GM18502 (cell line): Measurements from ENCODE around the gene MRTFA.
"Not testable (repeated sequence)": the region's sequence is repeated elsewhere in the genome, so short reads cannot be mapped to it uniquely, and the experiment has no call there.

Experiments used
- ATAC-seq: cut with Tn5 transposase; IDR thresholded peaks from one replicate; pipeline ENCODE4 v1.9.1; 2021; ENCODE audit warnings: mild to moderate bottlenecking; ENCODE audit not compliant: unreplicated experiment, poor library complexity

The MRTFA gene

DNA sequence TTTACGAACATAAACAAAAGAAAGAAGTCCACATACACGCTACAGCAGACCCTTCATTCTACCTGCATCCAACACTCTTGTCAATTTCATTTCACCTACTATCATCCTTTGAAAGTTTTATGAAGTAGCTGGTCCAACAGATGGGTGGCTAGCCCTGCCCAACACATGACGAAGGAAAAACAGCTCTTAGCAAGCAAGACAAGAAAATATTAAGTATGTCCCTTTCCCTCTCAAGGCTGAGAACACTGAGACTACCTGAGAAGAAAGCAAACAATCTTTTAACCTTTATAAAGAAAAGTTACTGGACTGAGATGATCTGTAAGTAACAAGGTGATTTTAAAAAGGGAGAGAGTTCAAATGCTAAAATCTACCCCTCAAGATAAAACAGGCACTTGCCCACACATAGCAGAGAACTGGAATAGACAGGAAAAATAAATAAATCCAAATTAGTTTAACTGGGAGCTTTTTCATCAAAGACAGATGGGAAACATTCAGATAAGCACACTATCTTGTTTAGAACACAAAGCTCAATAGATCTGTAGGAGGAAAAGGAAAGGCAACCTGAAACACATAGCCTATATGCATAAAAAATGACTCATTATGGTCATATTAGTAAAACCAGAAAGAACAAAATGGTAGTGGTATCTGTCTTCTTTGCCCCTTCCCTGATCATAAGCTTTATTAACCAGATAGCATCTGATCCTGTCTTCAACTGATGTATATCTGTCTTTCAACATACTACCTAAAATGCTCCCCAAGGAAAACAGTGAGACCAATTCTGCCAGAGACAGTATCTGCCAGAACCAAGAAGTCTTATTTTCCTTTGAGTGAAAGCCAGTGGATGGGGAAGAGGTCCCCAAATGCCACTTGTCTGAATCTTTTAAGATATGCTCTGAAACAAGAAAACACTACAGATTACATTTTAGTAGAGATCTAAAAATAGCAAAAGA lies 104.3 kb downstream of the MRTFA start:
- no peak for ATAC-seq

DNA sequence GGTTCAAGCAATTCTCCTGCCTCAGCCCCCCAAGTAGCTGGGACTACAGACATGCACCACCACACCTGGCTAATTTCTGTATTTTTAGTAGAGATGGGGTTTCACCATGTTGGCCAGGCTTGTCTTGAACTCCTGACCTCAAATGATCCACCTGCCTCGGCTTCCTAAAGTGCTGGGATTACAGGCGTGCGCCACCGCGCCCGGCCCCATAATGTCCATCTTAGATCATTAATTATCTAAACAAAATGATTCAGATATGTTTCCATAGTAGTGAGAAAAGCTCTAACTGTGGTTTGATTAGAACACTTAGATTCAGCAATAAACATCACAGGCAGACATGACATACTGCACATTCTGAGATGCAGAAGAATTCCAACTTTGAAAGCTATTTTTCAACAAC lies 106.1 kb downstream of the MRTFA start:
- not testable (repeated sequence) for ATAC-seq

DNA sequence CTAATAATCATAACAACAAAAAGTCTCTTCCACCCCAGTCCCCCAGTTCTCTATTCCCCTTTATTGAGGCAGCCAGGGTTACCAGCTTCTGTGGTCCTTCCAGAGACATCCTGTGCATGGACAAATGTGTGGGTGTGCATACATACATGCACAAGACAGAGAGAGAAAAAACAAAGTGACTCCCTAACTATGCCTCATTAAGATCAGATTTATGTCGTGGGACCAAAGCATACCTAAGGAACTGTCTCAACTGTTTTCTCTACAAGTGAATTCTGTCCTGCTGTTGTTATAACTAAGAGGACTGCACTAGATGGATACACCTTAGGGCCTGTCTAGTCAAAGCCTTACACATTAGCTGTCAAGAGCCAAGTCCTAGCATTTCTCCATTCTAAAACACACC lies 106.7 kb downstream of the MRTFA start:
- no peak for ATAC-seq

DNA sequence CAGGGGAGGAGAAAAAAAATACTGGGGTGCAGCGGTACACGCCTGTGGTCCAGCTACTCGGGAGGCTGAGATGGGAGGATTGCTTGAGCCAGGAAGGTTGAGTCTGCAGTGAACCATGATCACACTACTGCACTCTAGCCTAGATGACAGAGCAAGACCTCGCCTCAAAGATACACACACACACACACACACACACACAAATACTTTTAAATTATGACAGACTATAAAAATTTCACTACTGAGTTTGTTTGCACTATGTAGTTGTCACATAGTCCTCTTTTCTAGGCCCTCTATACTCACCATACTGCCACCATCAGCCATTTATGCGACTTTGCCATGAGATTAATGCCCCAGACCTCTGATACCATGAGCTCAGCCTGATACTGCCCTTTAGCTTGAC lies 109.6 kb downstream of the MRTFA start:
- no peak for ATAC-seq

DNA sequence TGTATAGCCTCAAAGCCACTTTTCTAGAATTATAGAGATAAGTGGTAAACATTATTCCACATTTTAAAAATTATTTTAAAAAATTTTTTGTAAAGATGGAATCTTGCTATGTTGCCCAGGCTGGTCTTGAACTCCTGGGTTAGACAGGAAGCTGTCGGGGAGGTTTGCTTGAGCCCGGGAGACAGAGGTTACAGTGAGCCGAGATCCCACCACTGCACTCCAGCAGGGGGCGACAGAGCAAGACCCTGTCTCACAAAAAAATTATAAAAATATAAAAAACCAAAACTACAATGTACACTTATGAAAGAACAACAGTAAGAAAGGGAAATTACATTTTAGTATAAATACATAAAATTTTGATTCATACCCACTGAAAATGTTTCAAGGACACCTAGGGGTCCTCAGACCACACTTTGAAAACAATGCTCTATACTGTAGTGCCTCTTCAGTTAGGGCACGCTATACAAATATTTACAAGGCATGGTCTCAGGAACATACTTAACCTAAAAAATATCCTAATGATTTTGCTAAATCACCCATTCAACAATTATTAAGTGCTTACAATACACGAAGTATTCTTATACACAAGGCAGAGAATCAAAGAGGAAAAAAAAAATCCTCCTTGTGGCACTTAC lies 111.2 kb downstream of the MRTFA start:
- ATAC-seq, result no peak

DNA sequence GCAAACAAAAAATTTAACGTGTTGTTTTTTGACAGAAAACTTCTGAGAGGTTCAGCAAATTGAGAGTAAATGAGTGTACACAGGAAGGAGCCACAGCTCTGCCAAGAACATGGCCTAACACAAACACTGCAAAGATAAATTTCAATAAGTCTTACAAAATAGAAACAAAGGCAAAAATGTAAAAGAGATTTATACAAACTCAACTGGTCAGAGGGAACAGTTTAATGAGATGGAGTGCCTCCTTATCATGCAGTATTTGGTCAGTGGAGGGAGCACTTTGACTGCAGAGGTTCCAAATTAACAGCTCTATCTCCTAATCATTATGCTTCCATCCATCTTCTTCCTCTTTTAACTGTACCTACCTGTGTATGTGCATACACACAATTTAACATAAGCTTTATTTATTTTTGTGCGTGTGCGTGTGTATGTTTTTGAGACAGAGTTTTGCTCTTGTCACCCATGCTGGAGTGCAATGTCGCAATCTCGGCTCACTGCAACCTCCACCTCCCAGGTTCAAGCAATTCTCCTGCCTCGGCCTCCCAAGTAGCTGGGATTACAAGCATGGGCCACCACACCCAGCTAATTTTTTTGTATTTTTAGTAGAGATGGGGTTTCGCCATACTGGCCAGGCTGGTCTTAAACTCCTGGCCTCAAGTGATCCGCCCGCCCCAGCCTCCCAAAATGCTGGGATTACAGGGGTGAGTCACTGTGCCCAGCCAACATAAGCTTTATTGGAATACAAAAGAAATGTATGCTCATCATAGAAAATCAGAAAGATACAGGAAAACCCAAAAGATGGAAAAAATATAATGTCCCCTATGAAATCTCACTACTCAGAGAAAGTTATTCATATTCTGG lies 111.9 kb downstream of the MRTFA start:
- ATAC-seq, result no peak

DNA sequence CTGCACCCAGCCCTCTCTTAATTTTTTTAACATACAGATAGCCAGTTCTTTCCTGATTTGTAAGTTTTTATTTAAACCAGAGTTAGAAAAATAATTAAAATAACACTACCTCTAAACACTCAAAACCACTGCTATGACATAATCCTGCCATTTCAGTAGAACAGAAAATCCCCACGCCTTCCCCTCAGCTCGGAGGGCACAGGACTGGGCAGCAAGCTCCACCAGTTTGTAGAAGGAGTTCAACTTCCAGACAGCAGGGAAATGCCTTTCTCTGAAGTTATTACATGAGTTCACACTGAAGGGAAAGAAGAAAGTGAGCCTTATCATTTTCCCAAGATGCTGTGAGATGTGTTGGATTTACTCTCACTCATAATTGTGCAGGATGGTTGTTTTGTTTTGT lies 114.4 kb downstream of the MRTFA start:
- no peak for ATAC-seq

DNA sequence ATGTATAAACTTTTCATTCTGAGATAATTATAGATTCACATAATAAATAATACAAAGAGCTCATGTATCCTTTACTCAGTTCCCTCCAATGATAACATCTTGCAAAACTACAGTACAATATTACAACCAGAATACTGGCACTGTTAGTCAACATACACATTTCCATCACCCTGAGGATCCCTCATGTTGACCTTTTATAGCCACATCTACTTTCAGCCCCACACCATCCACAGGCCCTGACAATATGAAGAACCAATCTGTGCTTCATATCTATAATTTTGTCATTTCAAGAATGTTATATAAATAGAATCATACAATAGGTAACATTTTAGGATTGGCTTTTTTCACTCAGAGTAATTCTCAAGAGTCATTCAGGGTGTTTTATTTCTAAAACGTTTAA lies 115.5 kb downstream of the MRTFA start:
- ATAC-seq, result no peak

DNA sequence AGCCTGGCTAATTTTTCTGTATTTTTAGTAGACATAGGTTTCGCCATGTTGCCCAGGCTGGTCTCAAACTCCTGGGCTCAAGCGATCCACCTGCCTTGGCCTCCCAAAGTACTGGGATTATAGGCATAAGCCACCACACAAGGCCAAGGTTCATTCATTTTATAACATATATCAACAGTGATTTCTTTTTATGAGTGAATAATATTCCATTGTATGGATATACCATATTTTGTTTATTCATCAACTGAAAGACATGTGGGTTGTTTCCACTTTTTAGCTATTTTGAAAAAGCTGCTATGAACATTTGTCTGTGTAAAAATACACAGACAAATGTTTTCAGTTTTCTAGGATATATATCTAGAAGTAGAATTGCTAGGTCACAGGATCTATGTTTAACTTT lies 116.0 kb downstream of the MRTFA start:
- ATAC-seq, result no peak

DNA sequence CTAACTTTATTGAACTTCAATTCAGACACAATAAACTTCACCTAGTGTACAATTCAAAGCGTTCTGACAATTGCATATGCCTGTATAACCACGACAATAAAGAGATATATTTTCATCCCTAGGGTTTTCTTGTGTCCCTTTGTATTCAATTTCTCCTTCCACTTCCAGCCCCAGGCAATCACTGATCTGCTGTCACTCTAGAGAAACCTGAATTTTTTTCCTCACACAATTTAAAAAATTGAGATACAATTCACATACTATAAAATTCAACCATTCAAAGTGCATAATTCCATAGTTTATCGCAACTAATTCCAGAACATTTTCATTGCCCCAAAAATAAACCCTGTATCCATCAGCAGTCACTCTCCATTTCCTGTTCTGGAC lies 116.6 kb downstream of the MRTFA start:
- ATAC-seq, result no peak

DNA sequence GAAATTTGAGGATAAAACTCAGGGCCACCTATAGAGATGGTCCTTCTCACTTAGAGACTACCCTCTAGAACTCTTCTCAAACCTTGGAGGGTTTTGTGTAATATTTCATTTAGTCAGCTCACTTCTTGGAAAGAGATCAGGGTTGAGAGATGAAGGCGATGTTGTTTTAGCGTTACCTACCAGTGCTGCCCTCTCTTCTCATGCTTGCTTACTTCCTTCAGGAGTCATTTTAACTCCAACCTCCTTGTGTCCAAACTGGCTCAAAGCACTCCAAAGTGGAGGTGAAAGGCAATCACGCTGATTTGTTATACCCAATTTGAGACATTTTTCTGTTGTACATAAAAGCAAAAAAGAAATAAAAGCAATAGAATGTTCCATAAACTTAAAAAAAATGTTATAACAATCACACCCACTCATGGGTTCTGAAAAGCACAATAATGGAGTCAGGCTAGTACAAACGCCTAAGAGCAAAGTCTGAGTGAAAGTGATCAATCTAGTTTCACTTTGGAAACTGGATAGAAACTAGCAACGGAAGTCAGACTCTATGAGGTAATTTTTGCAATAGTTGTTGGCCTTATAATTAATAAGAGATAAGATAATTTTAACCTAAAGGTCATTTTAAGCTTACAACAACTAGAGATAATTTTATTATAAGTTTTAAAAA lies 117.1 kb downstream of the MRTFA start:
- ATAC-seq, result no peak

DNA sequence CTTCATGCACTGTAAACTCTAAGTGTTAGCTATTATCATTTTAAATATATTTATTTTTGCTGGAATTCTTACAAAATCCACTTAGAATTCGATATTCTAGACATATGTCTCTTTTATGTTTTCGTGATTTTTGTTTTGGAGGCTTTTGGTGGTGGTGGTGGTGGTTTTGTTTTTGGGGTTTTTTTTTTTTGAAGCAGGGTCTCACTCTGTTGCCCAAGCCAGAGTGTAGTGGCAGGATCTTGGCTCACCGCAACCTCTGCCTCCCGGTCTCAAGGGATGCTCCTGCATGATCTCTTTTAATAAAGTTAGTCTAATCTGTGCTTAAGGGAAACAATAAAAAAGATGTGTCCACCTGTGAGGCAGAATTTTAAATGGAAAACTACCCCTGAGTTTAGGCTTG lies 117.7 kb downstream of the MRTFA start:
- ATAC-seq, result no peak

DNA sequence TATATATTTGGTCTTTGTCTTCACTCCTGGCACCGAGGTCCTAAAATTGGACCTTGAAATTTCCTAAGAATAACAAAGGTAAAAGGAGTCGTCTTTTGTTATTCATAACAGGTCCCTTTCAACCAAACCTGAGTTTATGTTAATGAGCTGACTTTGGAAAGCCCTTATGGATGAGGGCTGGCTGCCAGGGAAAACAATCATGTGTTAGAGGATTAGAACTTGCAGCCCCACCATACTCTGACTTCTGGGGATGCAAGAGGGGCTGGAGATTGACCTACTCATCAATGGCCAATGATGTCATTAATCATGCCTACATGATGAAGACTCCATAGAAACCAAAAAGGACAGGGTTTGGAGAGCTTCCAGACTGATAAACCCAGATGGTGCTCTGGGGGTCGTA lies 118.9 kb downstream of the MRTFA start:
- ATAC-seq, result no peak

DNA sequence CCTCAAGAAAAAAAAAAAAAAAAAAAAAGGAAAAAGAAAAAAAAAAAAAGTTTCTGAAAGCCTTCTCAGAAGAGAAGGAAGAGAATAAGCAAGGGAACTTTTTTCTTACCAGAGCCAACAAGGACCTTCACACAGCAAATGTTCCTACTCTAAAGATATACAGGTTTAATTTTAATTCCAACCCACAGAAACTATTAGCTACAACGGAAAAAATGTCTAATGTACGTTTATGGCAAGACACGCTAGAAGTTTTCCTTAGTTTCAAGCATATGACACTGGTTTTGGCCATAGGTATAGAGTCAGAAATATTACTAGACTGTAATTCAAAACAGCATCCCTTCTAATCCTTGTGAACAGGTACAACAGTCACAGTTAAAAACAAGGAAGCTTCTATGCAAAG lies 120.1 kb downstream of the MRTFA start:
- ATAC-seq, result no peak

DNA sequence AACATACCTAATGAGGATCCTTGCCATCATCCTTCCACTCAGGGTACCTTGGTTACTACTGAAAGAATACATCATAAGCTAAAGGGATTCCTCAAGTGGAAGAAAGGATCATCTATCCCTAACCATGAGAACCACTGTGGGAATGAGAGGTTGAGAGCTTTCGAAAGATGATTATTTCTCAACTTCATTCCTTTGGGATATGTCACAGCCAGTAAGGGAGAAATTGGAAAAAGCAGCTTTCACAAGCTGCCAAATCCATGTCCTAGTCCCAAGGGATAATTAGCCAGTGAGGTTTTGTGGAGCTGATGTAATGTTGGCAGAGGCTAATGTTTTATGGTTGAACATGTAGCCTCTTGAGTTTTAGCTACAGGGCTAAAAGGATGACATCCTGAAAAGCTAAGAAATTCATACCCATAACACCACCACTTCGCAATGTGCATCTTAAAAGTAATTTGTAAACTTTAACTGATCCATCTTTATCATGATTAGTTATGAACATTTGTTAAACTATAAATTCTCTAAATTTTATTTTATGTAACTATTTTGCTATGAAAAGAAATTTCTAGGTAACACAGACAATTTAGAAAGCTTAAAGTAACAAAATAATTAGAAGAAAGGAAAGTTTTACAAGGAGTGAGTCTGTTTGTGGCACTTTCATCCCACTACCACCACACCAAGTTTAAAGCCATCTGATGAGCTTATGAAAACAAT lies 123.9 kb downstream of the MRTFA start:
- no peak for ATAC-seq

DNA sequence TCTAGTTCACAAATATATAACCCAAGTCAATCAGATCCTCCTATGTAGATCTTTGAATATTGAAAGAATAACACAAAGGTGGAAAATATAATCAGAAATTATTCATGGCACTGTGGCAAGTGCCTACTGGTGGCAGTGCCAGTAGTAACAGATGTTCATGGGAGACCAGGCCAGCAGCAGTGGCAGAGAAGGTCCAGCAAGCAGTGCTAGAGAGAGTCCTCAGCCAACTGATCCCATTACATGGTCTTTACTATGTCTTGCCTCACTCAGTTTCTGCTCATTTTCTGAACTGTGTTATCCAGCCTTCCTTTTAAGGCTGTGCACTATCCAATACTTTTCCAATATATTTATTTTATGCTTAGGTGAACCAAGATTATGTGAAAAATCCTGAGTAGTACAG lies 124.9 kb downstream of the MRTFA start:
- ATAC-seq, result no peak

DNA sequence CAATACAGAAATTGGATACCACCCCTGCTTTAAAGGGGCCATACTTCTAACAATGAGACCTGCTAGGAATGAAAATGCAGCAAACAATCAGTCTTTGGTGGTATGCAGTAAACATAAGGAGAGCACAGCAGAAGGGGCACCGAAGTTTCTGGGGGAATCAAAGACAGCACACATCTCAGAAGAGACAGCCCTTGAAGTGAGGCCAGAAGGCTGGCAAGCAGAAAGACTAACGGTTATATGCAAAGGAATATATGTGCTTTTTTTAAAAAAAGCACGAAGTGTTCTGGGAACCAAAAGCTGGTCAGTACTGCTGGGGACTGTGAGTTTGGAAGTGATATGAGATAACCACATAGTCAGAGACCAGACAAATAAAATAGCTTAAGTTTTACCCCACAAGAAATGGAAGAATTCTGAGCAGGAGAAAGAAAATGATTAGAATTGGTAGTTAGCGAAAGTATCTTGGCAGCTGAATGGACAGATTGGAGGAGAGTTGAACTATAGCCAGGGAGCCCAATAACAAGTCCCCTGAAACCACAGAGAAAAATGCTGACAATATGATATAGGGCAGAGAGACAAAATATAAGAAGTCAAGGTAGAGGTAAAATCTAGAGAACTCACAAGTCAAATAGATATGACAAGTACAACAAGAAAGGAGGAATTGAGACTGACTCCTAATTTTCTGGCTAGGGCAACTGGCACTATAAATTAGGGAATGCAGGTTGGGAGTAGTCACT lies 125.7 kb downstream of the MRTFA start:
- ATAC-seq, result no peak

DNA sequence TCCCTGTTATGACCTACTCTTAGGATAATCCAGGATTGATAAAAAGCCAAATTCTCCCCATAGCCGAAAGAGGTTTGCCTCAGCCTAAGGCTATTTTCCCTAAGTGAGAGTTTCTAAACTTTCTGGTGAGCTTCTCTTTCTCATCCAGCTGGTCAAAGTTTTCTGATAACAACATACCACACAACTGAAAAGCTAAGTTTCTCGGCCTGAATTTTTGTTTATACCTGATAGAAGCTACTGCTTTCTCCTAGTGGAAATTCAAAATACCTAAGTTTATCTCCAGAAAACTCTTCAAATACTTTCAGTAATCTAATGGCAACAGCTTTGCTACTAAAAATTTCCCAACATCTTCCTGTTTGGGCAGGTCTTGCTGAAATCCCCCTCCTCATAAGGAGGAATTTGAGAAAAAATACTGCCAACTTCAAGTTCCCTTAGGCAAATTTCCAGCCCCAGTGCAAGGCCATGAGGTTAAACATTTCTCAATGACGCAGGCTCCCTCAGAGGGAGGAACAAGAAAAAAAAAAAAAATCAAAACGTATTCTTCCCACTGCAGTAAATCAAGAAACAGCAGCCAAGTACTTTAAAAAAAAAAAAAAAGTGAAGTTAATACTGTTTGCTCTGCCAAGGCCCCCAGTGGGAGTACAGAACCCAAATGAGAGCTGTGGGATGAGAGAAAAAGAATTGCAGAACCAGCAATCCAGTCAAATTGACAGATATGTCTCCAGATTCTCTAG lies 127.0 kb downstream of the MRTFA start:
- ATAC-seq, result no peak
